Small intestine (tissue), 7 donors: Measurements from ENCODE around the gene PARP15. TPM values are rescaled to one million over a fixed set of nuclear protein-coding genes. Genes with fewer than 3 reads are reported as not detected.

ENCODE experiments used
- DNase-seq, 2 donors: peaks; one replicate each; pipeline versions ENCODE4 v3.0.0 to v3.0.0-alpha.2; 2013
- FAIRE-seq: peaks from 2 replicates; lab custom pipeline; 2012; peaks lifted over from hg19 to GRCh38; lab: Jason Lieb, UNC
- H3K27ac ChIP-seq, 3 donors: one replicate each; pipeline ENCODE4 v1.5.1; 2013; ENCODE audit warnings: low read length in 2 of 3, mild to moderate bottlenecking in 2 of 3, control low read depth in 1 of 3, inconsistent platforms in 1 of 3, low read depth in 1 of 3, moderate library complexity in 1 of 3
- H3K27me3 ChIP-seq, 3 donors: one replicate each; pipeline ENCODE4 v1.6.1; 2013; ENCODE audit warnings: low read length in 3 of 3, inconsistent platforms in 1 of 3; ENCODE audit not compliant: control insufficient read depth in 3 of 3, insufficient read depth in 3 of 3
- H3K36me3 ChIP-seq, 3 donors: one replicate each; pipeline ENCODE4 v1.6.1; 2013; ENCODE audit warnings: low read length in 3 of 3, inconsistent platforms in 1 of 3, low read depth in 1 of 3, mild to moderate bottlenecking in 1 of 3, moderate library complexity in 1 of 3; ENCODE audit not compliant: control insufficient read depth in 3 of 3, insufficient read depth in 2 of 3
- H3K4me1 ChIP-seq, 3 donors: one replicate each; pipeline ENCODE4 v1.6.1; 2013; ENCODE audit warnings: low read length in 2 of 3, inconsistent platforms in 1 of 3, low read depth in 1 of 3, mild to moderate bottlenecking in 1 of 3, moderate library complexity in 1 of 3; ENCODE audit not compliant: control insufficient read depth in 3 of 3, insufficient read depth in 2 of 3
- H3K4me3 ChIP-seq, 3 donors: one replicate each; pipeline ENCODE4 v1.5.1; 2013; ENCODE audit warnings: low read length in 3 of 3, control low read depth in 1 of 3, inconsistent platforms in 1 of 3, low read depth in 1 of 3, mild to moderate bottlenecking in 1 of 3, moderate library complexity in 1 of 3
- H3K9me3 ChIP-seq, 2 donors: one replicate each; pipeline ENCODE4 v1.6.1; 2013; ENCODE audit warnings: low read depth in 1 of 2, low read length in 1 of 2; ENCODE audit not compliant: control insufficient read depth in 2 of 2, insufficient read depth in 1 of 2
- WGBS, 3 donors: extraction: QIAGEN DNeasy Blood & Tissue Kit; methylation state at CpG; one replicate each; pipeline ENCODE4 v1.1.7; 2013; 5-methylcytosine and 5-hydroxymethylcytosine counted together
- polyA plus RNA-seq, 4 donors: library from polyadenylated mRNA; stranded (reverse) in 3 of 4; unstranded in 1 of 4; fragments of 200-250 nt in 3 of 4; fragments of 120-200 nt in 1 of 4; gene quantifications; one replicate each; pipeline versions ENCODE4 v1.2.1 to v1.2.3, GENCODE V29; 2013
- donor health status: healthy with polysubstance abuse.
- donor health status: control.
- donor health status: control.
- donor health status: Bipolar disorder and iron deficiency.
- donor health status: healthy.

The PARP15 gene
- polyA plus RNA-seq, 4 donors, result 0.22 to 1.1 (median 0.75) TPM

- no peak for DNase-seq
- Histone ChIP-seq H3K27ac (no peak overlapping the region), H3K4me1 (peaks cover 0 to 2% (median 0%) of the 10 kb centered on the region in 3 donors), H3K9me3 (peaks cover 0 to 8% of the 10 kb centered on the region in 2 donors), H3K27me3 (peaks cover 0 to 6% (median 0%) of the 10 kb centered on the region in 3 donors), H3K4me3 (peak overlapping the region; percentile 49 to 63 (median 60)), H3K36me3 (peaks cover 0 to 8% (median 0%) of the 10 kb centered on the region in 3 donors)
- FAIRE-seq, result no peak
- WGBS, 3 donors, result 26 to 38% (median 29%) methylated on average over 5 of the region's 5 CpGs
Observed at GRCh38 chr3:122578069-122578740, 755 bp downstream of the PARP15 start.

DNA sequence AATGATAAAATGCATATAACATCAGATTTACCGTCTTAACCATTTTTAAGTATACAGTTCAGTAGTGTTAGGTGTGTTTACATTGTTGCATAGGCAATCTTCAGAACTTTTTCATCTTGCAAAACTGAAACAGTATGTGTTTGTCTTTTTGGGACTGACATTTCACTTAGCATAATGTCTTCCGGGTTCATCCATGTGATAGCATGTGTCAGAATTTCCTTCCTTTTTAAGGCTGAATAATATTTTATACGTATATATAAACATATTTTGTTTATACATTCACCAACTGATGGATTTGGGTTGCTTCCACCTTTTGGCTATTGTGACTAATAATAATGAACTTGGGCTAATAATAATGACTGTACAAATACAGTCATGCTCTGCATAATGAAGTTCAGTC is 3.0 kb downstream of the PARP15 start:
- WGBS, 3 donors, result 55 to 86% (median 74%) methylated on average over 3 of the region's 3 CpGs

GRCh38 chr3:122581622-122582021 is 4.2 kb downstream of the PARP15 start:
- Histone ChIP-seq H3K27ac (no peak overlapping the region), H3K4me3 (no peak overlapping the region), H3K27me3 (peaks cover 0 to 6% (median 0%) of the 10 kb centered on the region in 3 donors), H3K36me3 (no peaks in the 10 kb centered on the region), H3K9me3 (peaks cover 0 to 12% of the 10 kb centered on the region in 2 donors), H3K4me1 (peaks cover 0 to 2% (median 0%) of the 10 kb centered on the region in 3 donors)
- FAIRE-seq (no peak), DNase-seq (no peak)
- 97 to 98% (median 98%) methylated on average over 2 of the region's 2 CpGs for WGBS, 3 donors

More for the DNA sequence above, 3.0 kb downstream of the PARP15 start:
- FAIRE-seq (no peak), DNase-seq (no peak)
- Histone ChIP-seq H3K4me1 (peaks cover 0 to 2% (median 0%) of the 10 kb centered on the region in 3 donors), H3K4me3 (no peak overlapping the region), H3K27ac (no peak overlapping the region), H3K9me3 (peaks cover 0 to 12% of the 10 kb centered on the region in 2 donors), H3K27me3 (peaks cover 0 to 6% (median 0%) of the 10 kb centered on the region in 3 donors), H3K36me3 (no peaks in the 10 kb centered on the region)

DNA sequence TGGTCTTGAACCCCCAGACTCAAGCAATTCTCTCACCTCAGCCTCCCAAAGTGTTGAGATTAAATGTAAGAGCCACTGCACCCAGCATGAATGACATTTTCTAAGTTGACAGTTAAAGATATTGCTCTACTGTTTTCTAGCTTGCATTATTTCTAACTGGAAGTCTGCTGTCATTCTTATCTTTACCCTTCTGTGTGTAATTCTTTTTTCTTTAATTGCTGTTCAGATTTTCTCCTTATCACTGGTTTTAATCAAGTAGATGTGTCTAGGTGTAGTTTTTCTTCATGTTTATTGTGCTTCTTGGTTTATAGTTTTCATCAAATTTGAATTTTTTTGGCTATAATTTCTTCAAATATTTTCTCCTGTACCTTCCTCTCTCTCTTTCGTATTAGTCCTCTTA is 4.9 kb downstream of the PARP15 start:
- 91 to 98% (median 93%) methylated on average over 1 of the region's 1 CpG for WGBS, 3 donors

GRCh38 chr3:122586098-122586497 is 8.6 kb downstream of the PARP15 start:
- no peaks in the 10 kb centered on the region for H3K4me1 ChIP-seq
- H3K27ac ChIP-seq, result no peak overlapping the region
- no peak for FAIRE-seq
- H3K9me3 ChIP-seq, result peaks cover 0 to 12% of the 10 kb centered on the region in 2 donors
- no peak for DNase-seq
- 29 to 51% (median 36%) methylated on average over 1 of the region's 1 CpG for WGBS, 3 donors
- no peaks in the 10 kb centered on the region for H3K27me3 ChIP-seq
- H3K36me3 ChIP-seq, result no peaks in the 10 kb centered on the region
- H3K4me3 ChIP-seq, result no peak overlapping the region

More for the DNA sequence above, 4.9 kb downstream of the PARP15 start:
- DNase-seq (no peak), FAIRE-seq (no peak)
- peaks cover 0 to 12% of the 10 kb centered on the region in 2 donors for H3K9me3 ChIP-seq
- peaks cover 0 to under 1% (median 0%) of the 10 kb centered on the region in 3 donors for H3K4me1 ChIP-seq
- H3K27me3 ChIP-seq, result peaks cover 0 to 4% (median 0%) of the 10 kb centered on the region in 3 donors
- no peak overlapping the region for H3K4me3 ChIP-seq
- H3K36me3 ChIP-seq, result no peaks in the 10 kb centered on the region
- H3K27ac ChIP-seq, result no peak overlapping the region

DNA sequence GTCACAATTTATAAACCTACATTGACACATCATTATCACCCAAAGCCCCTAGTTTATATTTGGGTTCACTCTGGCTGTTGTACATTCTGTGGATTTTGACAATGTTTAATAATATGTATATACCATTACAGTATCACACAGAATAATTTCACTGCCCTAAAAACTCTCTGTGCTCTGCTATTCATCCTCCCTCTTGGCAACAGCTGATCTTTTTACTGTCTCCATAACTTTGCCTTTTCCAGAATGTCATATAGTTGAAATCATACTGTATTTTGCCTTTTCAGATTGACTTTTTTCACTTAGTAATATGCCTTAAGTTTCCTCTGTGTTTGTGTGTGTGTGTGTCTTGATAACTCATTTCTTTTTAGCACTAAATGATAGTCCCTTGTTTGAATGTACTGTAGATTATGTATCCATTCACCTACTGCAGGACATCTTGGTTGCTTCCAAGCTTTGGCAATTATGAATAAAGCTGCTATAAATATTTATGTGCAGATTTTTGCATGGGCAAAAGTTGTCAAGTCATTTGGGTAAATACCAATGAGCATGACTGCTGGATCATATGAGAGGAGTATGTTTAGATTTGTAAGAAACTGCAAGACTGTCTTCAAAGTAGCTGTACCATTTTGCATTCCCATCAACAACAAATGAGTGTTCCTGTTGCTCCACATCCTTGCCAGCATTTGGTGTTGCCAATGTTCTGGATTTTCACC is 9.5 kb downstream of the PARP15 start:
- Histone ChIP-seq H3K27me3 (no peaks in the 10 kb centered on the region), H3K36me3 (no peaks in the 10 kb centered on the region), H3K4me3 (no peak overlapping the region), H3K9me3 (peaks cover 0 to 11% of the 10 kb centered on the region in 2 donors), H3K27ac (no peak overlapping the region), H3K4me1 (no peaks in the 10 kb centered on the region)
- FAIRE-seq, result no peak
- DNase-seq, result no peak

DNA sequence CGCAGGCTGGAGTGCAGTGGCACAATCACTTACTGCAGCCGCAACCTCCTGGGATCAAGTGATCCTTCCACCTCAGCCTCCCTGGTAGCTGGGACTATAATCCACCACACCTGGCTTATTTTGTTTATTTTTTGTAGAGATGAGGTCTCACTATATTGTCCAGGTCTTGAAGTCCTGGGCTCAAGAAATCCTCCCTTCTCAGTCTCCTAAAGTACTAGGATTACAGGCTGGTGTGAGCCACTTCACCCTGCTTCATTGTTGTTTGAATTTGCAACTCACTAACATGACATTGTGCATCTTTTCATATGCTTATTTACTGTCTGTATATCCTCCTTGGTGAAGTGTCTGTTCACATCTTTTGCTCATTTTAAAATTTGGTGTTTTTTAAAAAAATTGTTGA is 10.1 kb downstream of the PARP15 start:
- Histone ChIP-seq H3K9me3 (peaks cover 0 to 7% of the 10 kb centered on the region in 2 donors), H3K27me3 (no peaks in the 10 kb centered on the region), H3K4me1 (no peaks in the 10 kb centered on the region), H3K4me3 (no peak overlapping the region), H3K36me3 (no peaks in the 10 kb centered on the region), H3K27ac (no peak overlapping the region)
- DNase-seq (no peak), FAIRE-seq (no peak)
- 28 to 50% (median 49%) methylated on average over 2 of the region's 2 CpGs for WGBS, 3 donors

DNA sequence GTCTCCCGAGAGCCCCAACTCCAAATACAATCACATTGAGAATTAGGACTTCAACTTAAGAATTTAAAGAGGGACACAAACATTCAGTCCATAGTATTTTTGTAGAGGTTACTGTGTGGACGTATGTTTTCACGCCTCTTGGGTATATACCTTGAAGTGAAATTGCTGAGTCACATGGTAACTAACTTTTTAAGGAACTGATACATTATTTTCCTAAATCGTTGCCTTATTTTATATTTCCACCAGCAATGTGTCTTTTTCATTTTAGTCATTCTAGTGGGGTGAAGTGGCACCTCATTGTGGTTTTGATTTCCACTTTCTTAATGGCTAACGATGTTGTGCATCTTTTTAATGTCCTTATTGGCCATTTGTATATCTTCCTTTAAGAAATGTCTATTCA is 11.8 kb downstream of the PARP15 start:
- Histone ChIP-seq H3K9me3 (no peaks in the 10 kb centered on the region), H3K36me3 (no peaks in the 10 kb centered on the region), H3K27ac (no peak overlapping the region), H3K4me1 (no peaks in the 10 kb centered on the region), H3K4me3 (no peak overlapping the region), H3K27me3 (no peaks in the 10 kb centered on the region)
- FAIRE-seq, result no peak
- no peak for DNase-seq
- 63 to 75% (median 68%) methylated on average over 5 of the region's 5 CpGs for WGBS, 3 donors
